ENCODE results near the gene RAB19.
"Not testable (repeated sequence)": the region's sequence is repeated elsewhere in the genome, so short reads cannot be mapped to it uniquely, and the experiment has no call there.

Gene RAB19

DNA sequence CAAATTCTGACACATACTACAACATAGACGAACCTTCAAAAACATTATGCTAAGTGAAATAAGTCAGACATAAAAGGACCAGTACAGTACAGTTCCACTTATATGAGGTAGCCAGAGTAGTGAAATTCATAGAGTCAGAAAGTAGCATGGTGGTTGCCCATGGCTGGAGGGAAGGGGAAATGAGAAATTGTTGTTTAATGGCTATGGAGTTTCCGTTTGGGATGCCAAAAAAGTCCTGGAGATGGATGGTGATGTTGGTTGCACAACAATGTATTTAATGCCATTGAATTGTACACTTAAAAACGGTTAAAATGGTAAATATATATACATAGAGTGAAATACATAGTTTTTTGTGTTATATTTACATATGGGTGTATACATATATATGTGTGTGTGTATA, 3.5 kb upstream of the RAB19 start:
- TF ChIP-seq, protein P1, sequence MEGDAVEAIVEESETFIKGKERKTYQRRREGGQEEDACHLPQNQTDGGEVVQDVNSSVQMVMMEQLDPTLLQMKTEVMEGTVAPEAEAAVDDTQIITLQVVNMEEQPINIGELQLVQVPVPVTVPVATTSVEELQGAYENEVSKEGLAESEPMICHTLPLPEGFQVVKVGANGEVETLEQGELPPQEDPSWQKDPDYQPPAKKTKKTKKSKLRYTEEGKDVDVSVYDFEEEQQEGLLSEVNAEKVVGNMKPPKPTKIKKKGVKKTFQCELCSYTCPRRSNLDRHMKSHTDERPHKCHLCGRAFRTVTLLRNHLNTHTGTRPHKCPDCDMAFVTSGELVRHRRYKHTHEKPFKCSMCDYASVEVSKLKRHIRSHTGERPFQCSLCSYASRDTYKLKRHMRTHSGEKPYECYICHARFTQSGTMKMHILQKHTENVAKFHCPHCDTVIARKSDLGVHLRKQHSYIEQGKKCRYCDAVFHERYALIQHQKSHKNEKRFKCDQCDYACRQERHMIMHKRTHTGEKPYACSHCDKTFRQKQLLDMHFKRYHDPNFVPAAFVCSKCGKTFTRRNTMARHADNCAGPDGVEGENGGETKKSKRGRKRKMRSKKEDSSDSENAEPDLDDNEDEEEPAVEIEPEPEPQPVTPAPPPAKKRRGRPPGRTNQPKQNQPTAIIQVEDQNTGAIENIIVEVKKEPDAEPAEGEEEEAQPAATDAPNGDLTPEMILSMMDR (IDR thresholded peaks at IDR 0.05; ENCODE audit: extremely low read depth, insufficient read depth, missing control alignments): no peak
- in situ Hi-C loops (cut with MboI; ENCODE audit: low pct_unique_long_range_greater_than_20kb, low sequenced_read_pairs, unreplicated experiment): no loop called here
- no peak for DNase-seq (ENCODE audit: low spot score)

DNA sequence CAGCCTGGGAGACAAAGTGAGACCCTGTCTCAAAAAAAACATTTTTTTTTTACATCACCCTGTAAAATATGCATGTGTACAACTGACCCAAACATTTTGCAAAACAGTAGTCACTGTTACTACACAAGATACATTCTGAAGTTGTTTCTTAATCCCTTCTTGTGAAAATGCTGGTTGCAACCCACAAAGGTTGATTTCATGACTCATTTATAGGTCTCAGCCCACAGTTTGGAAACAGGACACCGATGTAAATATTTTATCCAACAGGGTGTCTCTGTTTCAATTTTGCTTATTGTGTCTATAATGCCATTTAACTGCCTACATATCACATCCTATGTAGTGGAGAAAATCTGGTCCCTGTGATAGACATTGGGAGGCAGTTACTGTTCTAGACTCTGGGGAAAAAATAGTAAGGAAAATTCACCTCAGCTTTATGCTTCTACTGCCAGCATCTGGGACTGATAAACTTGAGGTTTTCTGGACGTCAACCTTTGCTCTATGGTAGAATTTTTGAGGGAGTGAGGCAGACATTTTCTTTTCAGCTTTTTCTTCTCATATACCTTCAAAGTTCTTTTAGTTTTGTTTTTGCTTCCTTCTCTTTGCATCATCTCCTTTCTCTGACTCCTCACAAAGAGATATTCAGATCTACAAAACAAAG, 1.6 kb upstream of the RAB19 start:
- in situ Hi-C loops (cut with MboI; ENCODE audit: low pct_unique_long_range_greater_than_20kb, low sequenced_read_pairs, unreplicated experiment): no loop called here
- no peak for DNase-seq (ENCODE audit: low spot score)
- TF ChIP-seq, protein P1 (IDR thresholded peaks at IDR 0.05; ENCODE audit: extremely low read depth, insufficient read depth, missing control alignments): no peak

DNA sequence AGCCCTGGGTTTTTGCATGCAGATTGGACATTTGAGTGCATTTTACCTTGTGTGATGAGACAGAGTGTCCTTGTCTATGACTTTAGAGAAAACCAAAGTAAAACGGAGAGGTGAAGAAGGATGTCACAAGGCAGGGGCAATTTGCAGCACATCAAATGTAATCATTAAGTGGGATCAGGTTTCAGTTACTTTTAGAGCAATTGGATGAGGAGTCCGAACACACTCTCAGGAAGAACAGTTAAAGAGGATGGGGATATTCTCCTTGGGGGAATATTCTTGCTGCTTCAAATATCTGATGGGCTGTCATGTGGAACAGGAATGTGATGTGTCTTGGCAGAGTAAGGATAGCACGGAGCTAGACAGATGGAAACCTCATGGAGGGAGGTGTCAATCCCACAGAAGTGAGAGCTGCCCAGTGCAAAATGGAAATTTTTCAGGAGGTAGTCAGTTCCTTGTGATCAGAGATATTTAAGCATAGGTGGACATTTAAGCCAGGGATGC, 757 bp downstream of the RAB19 start:
- in situ Hi-C loops (cut with MboI; ENCODE audit: low pct_unique_long_range_greater_than_20kb, low sequenced_read_pairs, unreplicated experiment): no loop called here
- TF ChIP-seq, protein P1 (IDR thresholded peaks at IDR 0.05; ENCODE audit: extremely low read depth, insufficient read depth, missing control alignments): no peak
- DNase-seq (ENCODE audit: low spot score): no peak

DNA sequence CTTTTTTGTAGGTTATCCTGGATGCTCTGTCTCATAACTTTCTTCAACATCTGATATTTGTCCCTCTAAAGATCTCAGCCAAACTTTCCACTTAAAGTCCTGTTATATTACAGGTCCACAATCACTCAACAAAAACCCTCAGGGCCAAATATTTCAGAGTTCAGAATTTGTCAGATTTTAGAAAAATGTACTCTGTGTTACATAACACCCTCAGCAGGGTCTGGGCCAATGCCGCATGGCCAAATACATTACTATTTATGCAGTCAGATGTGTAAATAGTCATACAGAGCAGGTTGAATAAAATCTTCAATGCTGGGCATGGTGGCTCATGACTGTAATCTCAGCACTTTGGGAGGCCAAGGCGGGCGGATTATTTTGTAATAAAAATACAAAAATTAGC, 11.5 kb downstream of the RAB19 start:
- in situ Hi-C loops (cut with MboI; ENCODE audit: low pct_unique_long_range_greater_than_20kb, low sequenced_read_pairs, unreplicated experiment): no loop called here
- TF ChIP-seq, protein P1 (IDR thresholded peaks at IDR 0.05; ENCODE audit: extremely low read depth, insufficient read depth, missing control alignments): no peak
- no peak for DNase-seq (ENCODE audit: low spot score)

DNA sequence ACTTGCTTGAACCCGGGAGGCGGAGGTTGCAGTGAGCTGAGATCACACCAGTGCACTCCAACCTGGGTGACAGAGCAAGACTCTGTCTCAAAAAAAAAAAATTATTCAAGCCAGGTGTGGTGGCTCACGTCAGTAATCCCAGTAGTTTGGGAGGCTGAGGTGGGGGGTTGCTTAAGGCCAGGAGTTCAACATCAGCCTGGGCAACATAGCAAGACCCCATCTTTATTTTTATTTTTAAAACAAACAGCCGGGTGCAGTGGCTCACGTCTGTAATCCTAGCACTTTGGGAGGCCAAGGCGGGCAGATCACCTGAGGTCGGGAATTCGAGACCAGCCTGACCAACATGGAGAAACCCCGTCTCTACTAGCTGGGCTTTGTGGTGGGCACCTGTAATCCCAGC, 12.0 kb downstream of the RAB19 start:
- DNase-seq (ENCODE audit: low spot score); in situ Hi-C loops (cut with MboI; ENCODE audit: low pct_unique_long_range_greater_than_20kb, low sequenced_read_pairs, unreplicated experiment): not testable (repeated sequence)

DNA sequence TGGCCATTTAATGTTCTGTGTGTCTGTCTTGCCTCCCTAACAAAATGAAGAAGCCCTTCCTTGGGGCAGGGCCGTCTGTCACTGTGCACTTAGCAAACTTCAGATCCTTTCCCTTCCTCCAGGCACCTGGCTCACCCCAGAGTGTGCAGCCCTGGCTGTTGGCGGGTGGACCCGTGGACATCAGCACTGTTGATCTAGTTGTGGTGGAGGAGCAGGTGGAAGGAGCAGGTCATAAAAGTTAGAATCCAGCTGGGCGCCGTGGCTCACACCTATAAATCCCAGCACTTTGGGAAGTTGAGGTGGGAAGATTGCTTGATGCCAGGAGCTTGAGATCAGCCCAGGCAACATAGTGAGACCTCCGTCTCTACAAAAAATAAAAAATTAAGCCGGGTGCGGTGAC, 12.7 kb downstream of the RAB19 start:
- no peak for DNase-seq (ENCODE audit: low spot score)
- TF ChIP-seq, protein P1 (IDR thresholded peaks at IDR 0.05; ENCODE audit: extremely low read depth, insufficient read depth, missing control alignments): no peak
- in situ Hi-C loops (cut with MboI; ENCODE audit: low pct_unique_long_range_greater_than_20kb, low sequenced_read_pairs, unreplicated experiment): no loop called here

DNA sequence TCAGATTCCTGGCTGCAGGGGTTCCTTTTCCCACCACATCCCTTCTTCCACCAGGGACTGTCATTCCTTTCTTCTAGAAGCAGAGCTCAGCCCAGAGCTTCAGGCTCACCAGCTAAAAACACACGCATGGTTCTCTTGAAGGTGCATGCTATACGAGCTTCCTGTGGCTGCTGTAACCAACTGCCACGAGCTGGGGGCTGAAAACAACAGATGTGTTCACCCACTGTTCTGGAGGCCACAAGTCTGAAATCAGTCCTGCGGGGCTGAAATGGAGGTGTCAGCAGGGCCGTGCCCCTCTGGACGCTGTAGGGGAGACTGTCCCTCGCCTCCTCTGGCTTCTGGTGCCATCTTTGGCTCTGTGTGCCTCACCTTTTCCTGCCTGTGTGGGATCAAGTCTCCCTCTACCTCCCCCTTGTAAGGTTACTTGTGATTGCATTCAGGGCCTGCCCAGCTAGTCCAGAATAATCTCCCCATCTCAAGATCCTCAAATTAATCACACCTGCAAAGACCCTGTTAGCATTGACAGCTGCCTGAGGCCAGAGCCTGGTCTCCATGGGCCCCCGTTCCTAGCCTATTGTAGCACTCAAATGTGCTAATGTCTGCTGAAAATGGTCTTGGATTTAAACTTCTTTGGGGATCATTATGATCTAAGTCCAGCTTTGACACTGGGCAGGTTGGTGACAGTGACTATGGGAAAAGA, 13.7 kb downstream of the RAB19 start:
- DNase-seq (ENCODE audit: low spot score): no peak
- TF ChIP-seq, protein P1 (IDR thresholded peaks at IDR 0.05; ENCODE audit: extremely low read depth, insufficient read depth, missing control alignments): no peak

DNA sequence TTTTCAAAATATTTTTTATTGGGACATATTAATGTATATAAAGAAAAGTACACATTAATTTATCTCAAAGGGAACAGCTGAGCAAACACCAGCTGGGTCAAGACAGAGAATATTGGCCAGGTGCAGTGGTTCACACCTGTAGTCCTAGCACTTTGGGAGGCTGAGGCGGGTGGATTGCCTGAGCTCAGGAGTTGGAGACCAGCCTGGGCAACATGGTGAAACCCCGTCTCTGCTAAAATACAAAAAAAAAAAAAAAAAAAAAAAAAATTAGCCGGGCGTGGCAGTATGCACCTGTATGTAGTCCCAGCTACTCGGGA, 14.3 kb downstream of the RAB19 start:
- DNase-seq (ENCODE audit: low spot score); in situ Hi-C loops (cut with MboI; ENCODE audit: low pct_unique_long_range_greater_than_20kb, low sequenced_read_pairs, unreplicated experiment): not testable (repeated sequence)

More for the DNA sequence above, 13.7 kb downstream of the RAB19 start:
- in situ Hi-C loops (cut with MboI; ENCODE audit: low pct_unique_long_range_greater_than_20kb, low sequenced_read_pairs, unreplicated experiment): no loop called here

Measured in GM13977 (cell line).